Naive thymus-derived CD4-positive, alpha-beta T cell (primary cell): ENCODE data around the gene GALNT7. TPM values are rescaled to one million over a fixed set of nuclear protein-coding genes. Genes with fewer than 3 reads are reported as not detected.

Source experiments
- ATAC-seq: fragments of 150-1000 bp; cut with Tn5 transposase; 2 replicates; pipeline ENCODE4 v1.10.0; 2021; ENCODE audit warnings: mild to moderate bottlenecking, moderate library complexity
- CTCF ChIA-PET: fragments of 350-600 bp; sonication (Branson Sonifier 250); formaldehyde crosslinking; loops from one replicate; lab custom pipeline; 2021; ENCODE audit warnings: antibody characterized with exemption; lab: Charles Lee
- POLR2A ChIA-PET: fragments of 350-600 bp; sonication (Branson Sonifier 250); formaldehyde crosslinking; loops from one replicate; lab custom pipeline; 2021; ENCODE audit warnings: antibody characterized with exemption, inconsistent platforms; lab: Charles Lee
- DNase-seq, 9 donors: peaks; one replicate each; pipeline versions ENCODE4 v3.0.0 to v3.0.0-alpha.2; 2020 to 2022; ENCODE audit warnings: mixed read lengths in 1 of 9
- H3K27ac ChIP-seq: one replicate; pipeline ENCODE4 v1.7.0; 2013; ENCODE audit warnings: mild to moderate bottlenecking, low read depth, low read length, moderate library complexity
- H3K27me3 ChIP-seq, 2 donors: one replicate each; pipeline ENCODE4 v1.7.0; 2013; ENCODE audit warnings: low read length in 2 of 2, mild to moderate bottlenecking in 2 of 2, moderate library complexity in 2 of 2; ENCODE audit not compliant: control insufficient read depth in 2 of 2, insufficient read depth in 2 of 2
- H3K36me3 ChIP-seq, 3 experiments: 1 replicate in 2 of 3; 2 replicates in 1 of 3; pipeline ENCODE4 v1.7.0; 2013; ENCODE audit warnings: low read length in 3 of 3, mild to moderate bottlenecking in 3 of 3, moderate library complexity in 1 of 3; ENCODE audit not compliant: insufficient read depth in 3 of 3, control insufficient read depth in 2 of 3
- H3K4me1 ChIP-seq, 2 donors: one replicate each; pipeline ENCODE4 v1.7.0; 2013; ENCODE audit warnings: low read length in 2 of 2, mild to moderate bottlenecking in 2 of 2, moderate library complexity in 1 of 2; ENCODE audit not compliant: control insufficient read depth in 2 of 2, insufficient read depth in 2 of 2
- H3K4me3 ChIP-seq: 2 replicates; pipeline ENCODE4 v1.7.0; 2013; ENCODE audit warnings: mild to moderate bottlenecking, low read length
- H3K9me3 ChIP-seq, 3 experiments: 1 replicate in 2 of 3; 2 replicates in 1 of 3; pipeline ENCODE4 v1.7.0; 2013; ENCODE audit warnings: low read length in 3 of 3; ENCODE audit not compliant: control insufficient read depth in 2 of 3
- H3K27ac Mint-ChIP-seq, 9 donors: one replicate each; pipeline ENCODE4 v1.8.0; 2020 to 2022; ENCODE audit warnings: mixed read lengths in 9 of 9, mild to moderate bottlenecking in 8 of 9, moderate library complexity in 5 of 9, inconsistent platforms in 2 of 9
- H3K27me3 Mint-ChIP-seq, 5 donors: one replicate each; pipeline ENCODE4 v1.8.0; 2021 to 2022; ENCODE audit warnings: mixed read lengths in 5 of 5, mild to moderate bottlenecking in 1 of 5
- H3K36me3 Mint-ChIP-seq, 5 donors: one replicate each; pipeline ENCODE4 v1.8.0; 2020 to 2022; ENCODE audit warnings: mixed read lengths in 5 of 5, mild to moderate bottlenecking in 3 of 5, inconsistent platforms in 1 of 5
- H3K4me1 Mint-ChIP-seq, 7 donors: one replicate each; pipeline ENCODE4 v1.8.0; 2020 to 2022; ENCODE audit warnings: mixed read lengths in 7 of 7, mild to moderate bottlenecking in 3 of 7, inconsistent platforms in 1 of 7
- H3K4me3 Mint-ChIP-seq, 10 donors: one replicate each; pipeline ENCODE4 v1.8.0; 2020 to 2022; ENCODE audit warnings: mild to moderate bottlenecking in 10 of 10, mixed read lengths in 10 of 10, moderate library complexity in 6 of 10, inconsistent platforms in 2 of 10
- H3K9me3 Mint-ChIP-seq, 11 donors: one replicate each; pipeline ENCODE4 v1.8.0; 2020 to 2022; ENCODE audit warnings: mixed read lengths in 11 of 11, mild to moderate bottlenecking in 4 of 11, inconsistent platforms in 1 of 11, moderate library complexity in 1 of 11
- intact Hi-C, 2 donors: fragments of 100-400 bp; cut with micrococcal nuclease; formaldehyde crosslinking; loops; one replicate each; pipeline ENCODE4 v1.15.1; 2023
- polyA plus RNA-seq, 2 donors: library from polyadenylated mRNA; unstranded; fragments of 300-500 nt; fragmentation: Illumina TruSeq; gene quantifications; one replicate each; pipeline ENCODE4 v1.2.3, GENCODE V29; 2021
- total RNA-seq, 6 experiments: library from RNA in 5 of 6; stranded (reverse) in 5 of 6; gene quantifications; 1 replicate in 5 of 6; 2 replicates in 1 of 6; pipeline ENCODE4 v1.2.3 and lab custom pipeline; 2021 to 2026

GALNT7 gene
- total and polyA plus RNA-seq, 7 experiments from 2014 or later = 8.3 to 24.1 (median 16.8) TPM

GRCh38 chr4:173165706-173166105, 2.9 kb upstream of the GALNT7 start:
- CTCF ChIA-PET = no interaction called here
- Histone ChIP-seq H3K27me3 (no peaks in the 10 kb centered on the region), H3K27ac (no peak overlapping the region), H3K36me3 (no peaks in the 10 kb centered on the region), H3K4me1 (peaks cover 11 to 23% of the 10 kb centered on the region in 2 donors), H3K9me3 (no peaks in the 10 kb centered on the region), H3K4me3 (no peak overlapping the region)
- H3K9me3 Mint-ChIP-seq = peaks cover 0 to 2% (median 0%) of the 10 kb centered on the region in 11 donors
- peak overlapping the region in 2 of 10 donors; percentile 13 to 41 for H3K4me3 Mint-ChIP-seq
- intact Hi-C loops = loop anchor here (5.0 kb wide), 4 partner anchors 92 to 327 kb away; no protein-coding TSS in a partner anchor
- peak in 3 of 9 donors; percentile 6 to 11 (median 7) for DNase-seq
- H3K27me3 Mint-ChIP-seq = no peaks in the 10 kb centered on the region
- peaks cover 16 to 35% (median 29%) of the 10 kb centered on the region in 7 donors for H3K4me1 Mint-ChIP-seq
- POLR2A ChIA-PET = no interaction called here
- H3K36me3 Mint-ChIP-seq = peaks cover 0 to 3% (median 0%) of the 10 kb centered on the region in 5 donors
- peak overlapping the region in 2 of 9 donors; percentile 8 to 73 for H3K27ac Mint-ChIP-seq
- no peak for ATAC-seq

- POLR2A ChIA-PET = interaction anchor here (0.9 kb wide), 1 partner anchor 144 kb away, joined by 4 read pairs; no protein-coding TSS in a partner anchor
- Histone ChIP-seq H3K27me3 (no peaks in the 10 kb centered on the region), H3K27ac (no peak overlapping the region), H3K4me1 (peaks cover 15 to 23% of the 10 kb centered on the region in 2 donors), H3K4me3 (no peak overlapping the region), H3K36me3 (no peaks in the 10 kb centered on the region), H3K9me3 (no peaks in the 10 kb centered on the region)
- Mint-ChIP-seq H3K36me3 (peaks cover 0 to 3% (median 0%) of the 10 kb centered on the region in 5 donors), H3K9me3 (peaks cover 0 to 2% (median 0%) of the 10 kb centered on the region in 11 donors), H3K4me1 (peaks cover 22 to 43% (median 37%) of the 10 kb centered on the region in 7 donors), H3K27ac (peak overlapping the region in 3 of 9 donors; percentile 9 to 91 (median 21)), H3K27me3 (no peaks in the 10 kb centered on the region), H3K4me3 (peak overlapping the region in 5 of 10 donors; percentile 1 to 96 (median 56))
- intact Hi-C loops = loop anchor here (5.0 kb wide), 4 partner anchors 91 to 326 kb away; no protein-coding TSS in a partner anchor
- no peak for ATAC-seq
- CTCF ChIA-PET = no interaction called here
- no peak for DNase-seq
Observed at GRCh38 chr4:173166491-173166890, 2.1 kb upstream of the GALNT7 start.

DNA sequence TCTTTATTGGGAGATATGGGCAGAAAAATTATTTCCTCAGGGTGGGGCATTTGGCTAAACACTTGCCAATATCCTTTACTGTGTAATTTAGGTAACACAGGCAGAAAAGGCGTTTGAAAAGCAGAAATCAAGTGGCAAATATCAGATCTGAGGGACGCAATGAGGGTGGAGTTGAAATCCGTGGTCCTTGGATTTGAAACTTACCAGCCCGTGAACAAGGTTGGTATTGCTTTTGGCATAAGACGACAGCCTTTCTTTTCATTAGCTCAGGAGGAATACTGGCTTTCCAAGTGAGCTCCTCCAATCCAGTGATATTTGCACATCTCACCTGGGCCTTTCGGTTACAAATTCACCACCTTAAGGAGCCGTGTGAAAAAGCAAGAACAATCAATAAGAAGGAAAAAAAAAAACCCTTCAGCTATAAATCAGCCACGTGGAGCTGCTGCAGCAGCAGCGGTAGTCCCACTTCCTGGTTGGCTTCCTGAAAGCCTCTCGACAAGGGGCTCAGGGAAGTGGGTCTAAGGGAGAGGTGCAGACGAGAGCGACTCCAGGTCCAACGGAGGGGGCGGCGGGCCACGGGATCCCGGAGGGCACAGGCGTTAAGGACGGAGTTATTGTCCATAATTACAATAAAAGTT, 734 bp upstream of the GALNT7 start:
- Histone ChIP-seq H3K36me3 (no peaks in the 10 kb centered on the region), H3K9me3 (no peaks in the 10 kb centered on the region), H3K27ac (peak overlapping the region; percentile 73), H3K4me1 (peaks cover 15 to 23% of the 10 kb centered on the region in 2 donors), H3K27me3 (no peaks in the 10 kb centered on the region), H3K4me3 (peak overlapping the region; percentile 76)
- peaks cover 0 to 3% (median 0%) of the 10 kb centered on the region in 5 donors for H3K36me3 Mint-ChIP-seq
- H3K4me1 Mint-ChIP-seq = peaks cover 26 to 56% (median 45%) of the 10 kb centered on the region in 7 donors
- ATAC-seq (no peak), DNase-seq (peak in 7 of 9 donors; percentile 1 to 41 (median 16))
- H3K9me3 Mint-ChIP-seq = peaks cover 0 to 4% (median 0%) of the 10 kb centered on the region in 11 donors
- peak overlapping the region; percentile 80 to 96 (median 91) for H3K27ac Mint-ChIP-seq
- intact Hi-C loops = loop anchor here (1.0 to 5.0 kb wide), 10 partner anchors 89 to 1115 kb away; partner anchors contain the start of genes HMGB2 (in 2 of the 2), SAP30 (in 2 of the 2), CEP44 (in 1 of the 2) and FBXO8 (in 1 of the 2)
- H3K27me3 Mint-ChIP-seq = no peaks in the 10 kb centered on the region
- CTCF ChIA-PET = no interaction called here
- peak overlapping the region; percentile 93 to 98 (median 96) for H3K4me3 Mint-ChIP-seq
- POLR2A ChIA-PET = interaction anchor here (1.0 kb wide), 1 partner anchor 23 kb away, joined by 4 read pairs; no protein-coding TSS in a partner anchor

DNA sequence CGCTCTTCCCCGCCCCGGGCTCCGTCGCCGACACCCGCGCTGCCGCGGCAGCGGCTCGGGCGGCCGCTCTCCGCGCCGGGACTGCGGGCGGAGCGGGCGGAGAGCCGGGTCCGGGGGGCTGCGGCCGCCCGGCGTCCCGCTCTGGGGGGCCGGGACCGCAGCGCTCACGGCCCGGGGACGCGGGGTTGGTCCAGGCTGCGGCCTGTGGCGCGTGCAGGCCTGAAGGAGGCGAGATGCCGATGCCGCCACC, 492 bp downstream of the GALNT7 start:
- H3K27ac ChIP-seq = peak overlapping the region; percentile 73
- peaks cover 0 to 4% (median 0%) of the 10 kb centered on the region in 11 donors for H3K9me3 Mint-ChIP-seq
- H3K4me3 Mint-ChIP-seq = peak overlapping the region in 1 of 10 donors; percentile 94
- no peaks in the 10 kb centered on the region for H3K9me3 ChIP-seq
- ChIA-PET POLR2A (interaction anchor here (1.9 kb wide), 1 partner anchor 165 kb away, joined by 8 read pairs; the partner anchor contains the start of gene HMGB2), CTCF (no interaction called here)
- no peak overlapping the region for H3K27ac Mint-ChIP-seq
- H3K4me1 Mint-ChIP-seq = peaks cover 33 to 66% (median 53%) of the 10 kb centered on the region in 7 donors
- no peak for DNase-seq
- H3K27me3 Mint-ChIP-seq = no peaks in the 10 kb centered on the region
- H3K4me1 ChIP-seq = peaks cover 15 to 23% of the 10 kb centered on the region in 2 donors
- peak overlapping the region; percentile 66 for H3K4me3 ChIP-seq
- no peaks in the 10 kb centered on the region for H3K27me3 ChIP-seq
- H3K36me3 Mint-ChIP-seq = peaks cover 0 to 2% (median 0%) of the 10 kb centered on the region in 5 donors
- no peak for ATAC-seq
- no peaks in the 10 kb centered on the region for H3K36me3 ChIP-seq
- intact Hi-C loops = loop anchor here (1.0 to 5.0 kb wide), 10 partner anchors 88 to 1114 kb away; partner anchors contain the start of genes CEP44 (in 2 of the 2), FBXO8 (in 2 of the 2) and HMGB2 (in 1 of the 2)

- Mint-ChIP-seq H3K27me3 (no peaks in the 10 kb centered on the region), H3K4me3 (peak overlapping the region; percentile 76 to 90 (median 86)), H3K4me1 (peaks cover 35 to 71% (median 55%) of the 10 kb centered on the region in 7 donors), H3K27ac (peak overlapping the region in 5 of 9 donors; percentile 9 to 78 (median 71)), H3K9me3 (peaks cover 0 to 4% (median 0%) of the 10 kb centered on the region in 11 donors), H3K36me3 (no peaks in the 10 kb centered on the region)
- peak overlapping the region; percentile 66 for H3K4me3 ChIP-seq
- H3K9me3 ChIP-seq = no peaks in the 10 kb centered on the region
- POLR2A ChIA-PET = interaction anchor here (1.9 kb wide), 1 partner anchor 164 kb away, joined by 8 read pairs; the partner anchor contains the start of gene HMGB2
- intact Hi-C loops = loop anchor here (1.0 to 5.0 kb wide), 13 partner anchors 21 to 1114 kb away; partner anchors contain the start of genes CEP44 (in 2 of the 2), FBXO8 (in 2 of the 2) and HMGB2 (in 1 of the 2)
- peak; percentile 41 to 73 (median 61) for DNase-seq
- H3K27me3 ChIP-seq = no peaks in the 10 kb centered on the region
- ATAC-seq = peak; percentile 76
- CTCF ChIA-PET = interaction anchor here (1.3 to 1.7 kb wide), 2 partner anchors 86 to 156 kb away, joined by 3 read pairs; no protein-coding TSS in a partner anchor
- peaks cover 15 to 23% of the 10 kb centered on the region in 2 donors for H3K4me1 ChIP-seq
- peak overlapping the region; percentile 73 for H3K27ac ChIP-seq
- no peaks in the 10 kb centered on the region for H3K36me3 ChIP-seq
Observed at GRCh38 chr4:173169428-173170181, 994 bp downstream of the GALNT7 start.
